ENCODE data around the gene NEDD4.
"Not testable (repeated sequence)": the region's sequence is repeated elsewhere in the genome, so short reads cannot be mapped to it uniquely, and the experiment has no call there.

Gene NEDD4

DNA sequence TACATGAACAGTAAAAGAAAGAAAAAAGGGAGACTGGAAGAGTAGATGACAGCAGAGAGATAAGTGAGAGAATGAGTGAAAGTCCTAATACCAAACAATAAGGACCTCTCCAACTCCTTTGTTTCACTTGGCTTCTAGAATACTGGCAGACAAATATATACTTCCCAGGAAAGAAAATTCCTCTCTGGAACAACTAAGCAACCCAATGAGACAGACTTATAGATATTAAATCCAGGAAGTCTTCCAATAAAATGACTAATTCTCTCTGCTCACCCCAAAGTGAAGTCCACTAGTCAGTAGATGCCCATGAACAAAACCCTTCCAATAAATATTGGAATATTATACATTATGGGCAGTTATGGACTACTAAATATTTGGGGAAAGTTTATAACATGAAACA is 114.2 kb downstream of the NEDD4 start:
- DNase-seq, result no peak

DNA sequence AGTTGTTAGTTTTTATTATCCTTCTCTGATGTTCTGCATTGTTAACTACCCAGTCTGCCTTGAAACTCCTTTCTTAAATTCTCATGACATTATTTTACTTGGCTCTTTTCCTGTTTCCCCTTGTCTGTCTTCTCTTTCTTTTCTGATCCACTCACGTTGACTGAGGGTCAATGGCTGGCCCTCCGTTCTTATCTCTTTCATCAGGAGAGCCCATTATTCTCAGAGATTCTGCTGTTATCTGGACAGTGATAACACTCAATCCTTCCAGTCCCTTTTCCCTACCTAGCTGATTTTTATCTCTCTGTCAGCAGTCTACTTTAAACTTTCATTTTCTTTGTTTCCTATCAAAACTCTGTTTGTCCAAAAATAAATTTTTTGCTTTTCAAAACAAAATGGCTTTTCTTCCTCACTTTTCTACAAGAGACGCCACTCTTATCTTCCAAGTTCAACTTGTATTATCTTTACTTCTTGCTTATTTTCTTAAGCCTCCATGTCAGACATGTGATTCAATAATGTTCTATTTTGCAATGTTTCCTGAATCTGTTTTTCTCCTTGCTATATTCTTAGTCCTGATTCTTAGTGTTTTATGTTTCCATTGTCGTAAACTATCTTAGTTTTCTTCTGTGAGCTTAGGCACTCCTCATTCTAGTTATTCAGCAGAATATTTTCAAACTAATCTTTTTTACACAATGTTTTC is 120.2 kb downstream of the NEDD4 start:
- DNase-seq, result no peak

DNA sequence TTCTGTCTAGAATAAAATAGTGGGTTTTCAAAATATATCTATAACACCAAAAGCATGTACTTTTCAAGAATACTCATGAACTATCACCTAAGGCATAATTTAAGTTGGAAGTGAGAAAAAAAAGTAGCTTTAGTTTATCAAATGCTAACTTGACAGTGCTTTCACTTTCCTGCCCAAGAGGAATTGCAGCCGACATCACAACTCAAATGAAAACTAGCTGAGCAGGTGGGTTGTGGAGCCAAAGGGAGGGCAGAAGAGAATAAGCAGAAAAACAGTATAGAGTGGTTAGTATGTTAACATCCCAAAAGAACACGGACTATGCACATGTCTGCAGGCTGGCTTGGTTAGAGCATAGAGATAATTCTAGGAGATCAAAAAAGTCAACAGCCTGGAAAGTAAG is 120.9 kb downstream of the NEDD4 start:
- DNase-seq, result no peak

DNA sequence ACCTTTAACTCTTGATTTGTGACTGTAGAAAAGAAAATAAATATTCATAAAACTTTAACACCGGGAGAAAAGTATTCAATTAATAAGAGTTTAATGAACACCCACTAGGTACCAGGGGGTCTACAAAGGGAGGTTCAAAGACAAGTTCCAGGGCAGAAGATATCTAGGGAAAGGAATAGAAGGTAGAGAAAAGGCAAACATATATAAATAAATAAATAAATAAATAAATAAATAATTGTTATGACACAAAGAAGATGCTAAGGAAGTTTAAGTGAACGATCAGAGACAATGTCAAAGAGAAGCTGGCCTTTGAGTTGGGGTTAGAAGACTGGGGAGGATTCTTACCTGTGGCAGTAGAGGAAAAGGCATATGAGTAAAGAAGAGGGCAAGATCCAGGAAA is 123.8 kb downstream of the NEDD4 start:
- no peak for DNase-seq

DNA sequence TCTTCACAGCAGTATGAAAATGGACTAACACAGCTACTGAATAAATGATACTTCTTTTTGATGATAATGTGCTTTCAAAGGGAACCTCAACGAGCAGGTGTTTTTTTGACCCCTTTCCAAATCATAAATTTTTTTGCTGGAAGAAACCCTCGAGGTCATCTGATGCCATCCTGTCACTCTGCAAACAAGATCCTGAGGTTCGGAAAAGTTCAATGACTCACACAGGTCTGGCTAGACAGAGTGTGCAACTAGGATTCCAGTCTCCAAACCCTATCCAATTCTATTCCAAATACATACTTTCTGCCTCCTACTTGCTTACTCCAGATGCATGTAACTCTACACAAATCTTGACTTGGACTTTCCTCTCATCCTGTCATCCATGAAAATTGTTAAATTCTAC is 124.7 kb downstream of the NEDD4 start:
- DNase-seq, result no peak

DNA sequence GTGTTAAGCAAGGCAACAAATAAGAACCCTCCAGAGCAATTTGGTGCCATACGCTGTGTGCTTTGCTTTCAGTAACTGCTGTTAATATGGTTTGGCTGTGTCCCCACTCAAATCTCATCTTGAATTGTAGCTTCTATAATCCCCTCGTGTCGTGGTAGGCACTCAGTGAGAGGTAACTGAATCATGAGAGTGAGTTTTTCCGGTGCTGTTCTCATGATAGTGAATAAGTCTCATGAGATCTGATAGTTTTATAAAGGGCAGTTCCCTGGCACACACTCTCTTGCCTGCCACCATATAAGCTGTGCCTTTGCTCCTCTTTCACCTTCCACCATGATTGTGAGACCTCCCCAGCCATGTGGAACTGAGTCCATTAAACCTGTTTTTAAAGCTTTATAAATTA is 125.1 kb downstream of the NEDD4 start:
- not testable (repeated sequence) for DNase-seq

DNA sequence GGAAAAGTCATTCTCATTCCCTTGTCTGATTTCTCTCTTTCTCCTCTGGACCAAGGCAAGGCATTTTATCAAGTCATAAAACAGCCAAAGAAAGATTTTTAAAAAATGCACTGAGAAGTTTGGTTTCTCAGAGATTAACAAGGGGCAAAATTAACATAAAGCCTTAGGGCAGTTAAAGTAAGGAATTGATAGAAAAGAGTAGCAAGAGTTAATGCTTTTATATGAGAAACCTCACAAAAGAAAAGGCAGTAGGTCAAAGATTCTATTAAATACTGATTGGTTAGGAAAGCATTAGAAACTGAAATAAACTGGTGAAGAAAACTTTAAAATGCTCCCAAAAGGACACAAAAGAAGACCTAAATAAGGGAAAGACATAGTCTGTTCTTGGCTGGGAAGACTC is 129.5 kb downstream of the NEDD4 start:
- no peak for DNase-seq

DNA sequence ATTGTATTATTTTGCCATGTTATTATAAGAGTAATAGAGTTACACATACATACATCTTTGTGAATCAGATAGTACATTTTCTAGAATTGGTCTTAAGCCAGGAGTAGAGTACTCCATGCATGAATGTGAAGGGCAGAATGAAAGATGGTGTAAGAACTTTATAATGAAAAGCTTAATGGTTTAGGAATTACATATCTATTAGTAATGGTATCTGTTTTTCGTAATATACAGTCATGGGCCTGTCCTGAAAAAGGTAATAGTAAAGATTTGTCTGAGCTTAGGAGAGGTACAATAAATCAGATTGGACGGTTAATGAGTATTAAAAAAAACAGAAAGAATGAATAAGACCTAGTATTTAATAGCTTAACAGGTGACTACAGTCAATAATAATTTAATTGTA is 132.3 kb downstream of the NEDD4 start:
- no peak for DNase-seq

DNA sequence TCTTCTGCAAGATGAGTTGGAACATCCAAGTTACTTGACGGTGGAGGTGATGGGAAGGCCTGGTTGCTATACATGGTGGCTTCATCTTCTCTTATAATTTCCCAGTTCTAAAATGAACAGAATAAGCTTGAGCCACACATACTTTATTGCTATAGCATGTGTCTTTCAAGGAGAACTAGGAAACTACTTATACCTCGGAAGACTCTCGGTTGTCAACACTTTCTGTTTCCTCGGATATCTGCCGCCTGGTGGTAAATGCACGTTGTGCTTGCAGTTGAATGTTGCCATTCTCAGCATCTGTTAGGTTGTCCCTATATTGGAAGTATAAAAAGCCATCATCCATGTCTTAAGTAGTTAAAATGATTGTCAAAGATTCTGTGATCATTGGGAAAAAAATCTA is 132.9 kb downstream of the NEDD4 start:
- DNase-seq, result no peak

DNA sequence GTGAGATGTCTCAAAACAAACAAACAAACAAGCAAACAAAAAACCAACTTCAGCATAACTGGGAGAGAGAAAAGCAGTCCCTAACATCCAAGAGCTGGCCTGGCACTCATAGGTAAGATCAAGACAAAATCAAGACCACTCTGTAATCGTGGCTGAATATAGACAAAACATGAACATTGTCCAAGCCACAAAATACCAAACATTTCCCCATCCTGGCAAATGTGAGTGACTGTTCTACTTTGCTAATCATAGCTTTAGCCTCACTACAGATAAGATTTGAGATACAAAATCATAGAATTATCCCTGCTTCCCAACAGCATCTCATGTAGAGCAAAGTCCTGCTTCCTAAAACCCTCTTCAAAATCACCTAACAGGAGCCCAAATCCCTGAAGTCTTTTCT is 133.7 kb downstream of the NEDD4 start:
- DNase-seq, result no peak

DNA sequence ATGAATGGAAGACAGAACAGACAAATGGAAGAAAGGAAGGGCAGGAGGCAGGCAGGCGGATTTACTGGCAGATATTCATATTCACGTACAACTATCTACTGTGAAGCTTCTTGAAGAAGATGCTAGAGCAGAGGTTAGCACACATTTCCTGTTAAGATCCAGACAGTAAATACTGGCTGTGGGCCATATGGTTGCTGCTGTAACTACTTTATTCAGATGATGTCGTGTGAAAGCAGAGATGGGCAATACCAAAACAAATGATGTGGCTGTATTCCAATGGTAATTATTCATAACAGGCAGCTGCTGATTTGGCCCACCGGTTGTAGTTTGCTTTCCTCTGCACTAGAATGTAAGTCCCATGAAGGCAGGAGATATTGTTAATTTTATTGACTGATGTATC is 134.8 kb downstream of the NEDD4 start:
- DNase-seq, result no peak

DNA sequence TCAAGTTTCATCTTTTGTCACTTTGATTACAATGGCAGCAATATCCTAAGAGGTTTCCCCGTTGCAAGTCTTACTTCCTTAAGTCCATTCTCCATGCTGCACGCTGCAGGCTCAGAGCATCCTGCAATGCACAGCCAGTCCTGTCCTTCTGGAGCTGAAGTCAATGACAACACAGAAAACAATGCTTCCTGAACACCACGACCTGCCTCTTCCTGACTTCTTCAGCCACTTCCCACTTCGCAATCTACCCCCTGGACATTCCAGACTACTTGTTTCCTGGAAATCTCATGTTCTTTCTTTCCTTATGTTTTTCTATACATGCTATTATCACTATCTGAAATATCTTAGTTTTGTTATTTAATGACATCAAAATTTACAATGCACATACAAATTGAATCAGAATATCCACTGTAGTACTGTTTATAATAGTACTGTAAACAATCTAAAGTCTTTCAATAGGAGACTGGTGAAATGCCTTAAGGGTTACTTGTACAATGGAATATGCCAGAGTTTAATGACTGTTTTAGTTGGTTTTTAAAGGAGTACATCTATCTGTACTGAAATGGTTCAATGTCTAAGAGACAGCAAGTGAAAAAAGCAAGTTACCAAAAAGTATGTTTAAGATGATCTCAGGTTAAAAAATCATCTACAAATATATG is 136.8 kb downstream of the NEDD4 start:
- no peak for DNase-seq

DNA sequence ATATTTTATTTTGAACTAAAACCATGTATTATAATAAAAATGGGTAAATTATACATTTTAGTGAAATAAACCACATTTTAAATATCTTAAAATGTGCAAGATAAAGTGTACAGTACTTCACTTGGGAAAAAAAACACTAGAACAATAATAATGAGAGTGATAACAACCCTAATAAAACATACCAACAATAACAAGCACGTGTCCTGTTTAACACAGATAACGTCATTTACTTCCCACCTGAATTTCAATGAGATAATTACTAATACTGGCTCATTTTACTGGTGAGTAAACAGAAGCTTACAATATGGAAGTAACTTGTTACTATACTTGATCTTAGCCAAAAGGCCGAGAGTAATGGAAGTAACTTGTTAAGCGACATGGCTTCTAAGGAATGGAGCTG is 140.3 kb downstream of the NEDD4 start:
- no peak for DNase-seq

DNA sequence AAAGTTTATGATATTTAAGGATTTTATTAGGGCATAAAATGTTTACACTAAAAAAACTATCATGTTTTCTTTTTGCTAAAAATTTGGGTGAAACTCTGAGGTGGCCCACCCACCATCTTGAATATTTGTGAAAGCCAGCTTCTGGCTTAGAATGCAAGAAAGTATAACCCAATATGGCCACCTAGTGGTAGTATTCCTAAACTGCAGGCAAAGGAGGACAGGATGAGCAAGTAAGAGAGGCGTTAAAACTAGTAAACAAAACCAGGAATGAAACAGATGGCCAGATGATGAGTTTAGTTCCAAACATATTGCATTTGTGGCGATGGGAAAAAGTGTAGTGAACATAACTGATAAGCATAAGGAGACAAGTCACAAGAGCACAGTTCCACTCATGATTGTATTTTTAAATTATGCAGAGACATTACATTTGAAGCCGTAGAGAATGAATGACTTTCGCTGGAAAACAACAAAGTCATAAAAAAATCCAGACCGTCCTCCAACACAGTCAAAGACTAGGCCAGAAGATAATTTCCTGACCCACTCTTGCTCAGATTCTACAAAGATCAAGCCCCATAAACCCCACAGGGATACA is 147.2 kb downstream of the NEDD4 start:
- peak; percentile 36 for DNase-seq

DNA sequence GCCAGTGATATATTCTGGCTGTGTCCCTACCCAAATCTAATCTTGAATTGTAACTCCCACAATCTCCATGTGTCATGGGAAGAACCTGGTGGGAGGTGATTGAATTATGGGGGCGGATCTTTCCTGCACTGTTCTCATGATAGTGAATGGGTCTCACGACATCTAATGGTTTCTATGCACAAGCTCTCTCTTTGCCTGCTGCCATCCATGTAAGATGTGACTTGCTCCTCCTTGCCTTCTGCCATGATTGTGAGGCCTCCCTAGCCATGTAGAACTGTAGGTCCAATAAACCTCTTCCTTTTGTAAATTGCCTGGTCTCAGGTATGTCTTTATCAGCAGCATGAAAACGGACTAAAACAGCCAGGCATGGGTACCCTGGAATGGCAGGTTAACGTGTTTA is 150.5 kb downstream of the NEDD4 start:
- DNase-seq, result not testable (repeated sequence)

DNA sequence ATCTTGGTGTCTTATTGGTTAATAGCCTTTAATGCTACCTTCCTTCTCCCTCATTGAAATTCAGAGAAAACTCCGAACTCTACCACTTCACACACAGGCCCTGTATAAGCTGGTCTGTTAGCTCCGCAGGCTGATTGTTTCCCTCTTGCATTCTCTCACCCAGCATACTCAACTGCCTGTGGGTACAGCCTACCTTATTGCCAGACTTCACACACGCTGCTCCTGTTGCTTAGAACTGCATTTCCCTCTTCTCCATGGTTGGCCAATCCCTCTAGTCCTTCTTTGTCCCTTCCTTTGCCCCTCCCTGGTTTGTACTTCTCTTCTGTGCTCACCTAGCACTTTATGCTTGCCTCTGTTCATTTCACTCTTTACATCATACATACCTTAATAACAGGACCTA is 157.5 kb downstream of the NEDD4 start:
- no peak for DNase-seq

DNA sequence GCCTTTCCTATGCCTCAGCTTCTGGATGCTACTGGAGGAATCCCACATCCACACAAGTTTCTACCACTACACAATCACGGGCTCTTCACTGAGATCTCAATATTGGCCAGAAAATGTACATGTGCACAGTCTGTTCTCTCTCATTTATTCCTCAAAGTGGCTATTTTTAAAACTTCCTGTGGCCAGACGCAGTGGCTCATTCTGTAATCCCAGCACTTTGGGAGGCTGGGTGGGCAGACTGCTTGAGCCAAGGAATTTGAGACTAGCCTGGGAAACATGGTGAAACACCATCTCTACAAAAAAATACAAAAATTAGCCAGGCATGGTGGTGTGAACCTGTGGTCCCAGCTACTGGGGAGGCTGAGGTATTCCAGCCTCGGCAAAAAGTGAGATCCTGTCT is 159.1 kb downstream of the NEDD4 start:
- no peak for DNase-seq

DNA sequence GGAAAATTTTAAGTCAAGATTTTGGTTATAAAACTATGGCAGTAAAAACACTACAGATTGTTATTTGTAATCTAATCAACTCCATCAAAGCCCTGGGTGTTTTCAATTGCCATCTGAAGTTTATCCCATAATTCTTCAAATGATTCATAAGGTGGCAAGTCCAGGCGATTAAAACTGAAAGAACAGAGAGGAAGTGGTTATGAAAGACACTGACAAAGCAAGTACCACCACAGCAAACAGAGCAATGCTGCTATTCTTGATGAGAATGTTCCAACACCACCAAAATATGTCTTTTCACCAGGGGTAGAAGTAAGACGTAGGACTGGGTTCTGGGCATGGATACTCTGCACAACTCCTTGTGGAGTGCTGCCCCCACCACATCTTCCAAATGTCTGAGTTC is 163.6 kb downstream of the NEDD4 start:
- DNase-seq, result peak; percentile 3

DNA sequence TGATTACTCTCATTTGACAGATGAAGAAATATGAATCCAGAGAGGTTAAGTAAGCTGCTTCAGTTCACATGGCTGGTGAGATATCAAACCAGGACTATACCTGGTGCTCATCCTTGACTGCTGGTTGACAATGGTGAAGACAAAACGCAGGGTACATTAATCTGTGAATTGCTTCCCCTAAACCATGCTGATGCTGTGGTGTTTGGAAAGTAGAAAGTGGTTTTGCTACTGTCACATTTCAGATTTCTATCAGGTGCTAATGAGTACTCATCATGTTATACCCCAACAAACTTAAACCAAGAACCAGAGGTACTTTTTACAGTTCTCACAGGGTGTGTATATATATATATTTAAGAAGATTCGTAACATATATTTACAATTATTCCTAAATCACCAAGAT is 165.5 kb downstream of the NEDD4 start:
- DNase-seq, result no peak

DNA sequence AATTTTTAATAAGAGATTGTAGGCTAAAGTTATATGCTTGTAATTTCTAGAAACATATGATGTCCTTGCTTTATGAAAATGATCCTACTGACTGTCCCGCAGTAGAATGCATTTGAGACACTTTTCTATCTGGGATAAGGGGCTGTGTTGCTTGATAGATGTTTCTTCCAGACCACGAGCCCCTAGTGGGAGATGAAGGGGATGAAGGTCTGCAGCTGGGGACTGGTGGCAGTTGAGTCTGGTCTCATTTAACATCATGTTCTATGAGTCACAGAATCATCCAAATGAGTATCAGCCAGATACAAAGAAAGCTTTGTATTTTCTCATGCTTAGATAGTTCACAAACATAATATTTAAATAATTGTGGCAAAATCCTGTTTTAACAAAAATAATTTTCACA is 166.2 kb downstream of the NEDD4 start:
- no peak for DNase-seq

DNA sequence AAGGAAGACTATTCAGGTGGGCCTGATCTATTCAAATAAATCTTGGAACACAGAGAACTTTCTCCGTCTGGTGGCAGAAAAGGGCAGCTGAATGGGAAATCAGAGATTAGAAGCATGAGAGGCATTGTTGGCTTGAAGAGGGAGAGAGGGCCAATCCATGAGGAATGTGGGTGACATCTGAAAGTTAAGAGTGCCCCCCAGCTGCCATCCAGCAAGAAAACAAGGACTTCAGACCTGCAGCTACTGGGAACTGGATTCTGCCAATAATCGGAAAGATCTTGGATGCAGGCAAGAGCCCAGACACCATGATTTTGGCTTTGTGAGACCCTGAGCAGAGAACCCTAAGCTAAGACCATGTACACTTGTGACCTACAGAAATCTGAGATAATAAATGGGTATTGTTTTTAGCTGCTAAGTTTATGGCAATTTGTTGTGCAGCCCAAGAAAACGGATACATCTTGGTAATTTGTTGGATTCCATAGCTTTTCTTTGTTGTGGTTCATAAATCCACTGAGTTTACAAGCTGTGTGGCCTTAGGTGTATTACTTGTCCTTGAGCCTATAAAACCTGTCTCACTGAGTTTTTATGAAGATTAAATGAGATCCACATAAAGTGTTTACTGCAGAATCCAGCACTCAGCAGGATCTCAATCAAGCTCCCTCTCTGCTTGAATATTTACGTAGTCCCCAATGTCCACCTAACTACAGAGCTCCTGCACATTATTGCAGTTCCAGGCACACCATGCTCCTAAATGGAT is 168.4 kb downstream of the NEDD4 start:
- no peak for DNase-seq

DNA sequence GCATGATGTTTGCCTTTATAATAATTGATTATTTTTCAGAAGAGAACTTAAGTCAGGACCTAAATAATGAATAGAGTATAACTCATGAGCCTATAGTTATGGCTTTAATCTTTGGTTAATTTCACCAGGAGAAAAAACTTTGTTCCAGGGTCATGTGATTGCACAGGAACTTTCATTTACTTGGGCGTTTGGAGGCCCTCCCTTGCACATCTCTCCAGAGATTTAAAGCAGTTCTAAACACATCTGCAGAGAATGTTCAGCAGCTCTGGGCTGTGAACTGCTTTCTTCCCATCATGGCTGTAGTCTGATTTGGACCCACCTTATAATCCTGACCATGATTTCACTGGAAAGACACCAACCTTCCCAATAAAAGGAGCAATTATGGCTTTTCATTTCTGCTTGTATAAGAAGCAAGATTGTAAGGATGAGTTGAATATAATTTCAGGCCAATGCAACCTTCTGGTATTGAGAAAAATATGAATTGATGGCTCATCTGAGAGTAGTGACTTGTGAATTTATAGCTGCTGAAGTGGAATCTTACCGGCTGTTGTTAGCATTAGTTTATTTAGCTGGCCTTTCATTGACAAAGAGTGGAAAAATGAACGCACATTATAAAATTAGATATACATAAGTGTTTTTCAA is 169.6 kb downstream of the NEDD4 start:
- no peak for DNase-seq

DNA sequence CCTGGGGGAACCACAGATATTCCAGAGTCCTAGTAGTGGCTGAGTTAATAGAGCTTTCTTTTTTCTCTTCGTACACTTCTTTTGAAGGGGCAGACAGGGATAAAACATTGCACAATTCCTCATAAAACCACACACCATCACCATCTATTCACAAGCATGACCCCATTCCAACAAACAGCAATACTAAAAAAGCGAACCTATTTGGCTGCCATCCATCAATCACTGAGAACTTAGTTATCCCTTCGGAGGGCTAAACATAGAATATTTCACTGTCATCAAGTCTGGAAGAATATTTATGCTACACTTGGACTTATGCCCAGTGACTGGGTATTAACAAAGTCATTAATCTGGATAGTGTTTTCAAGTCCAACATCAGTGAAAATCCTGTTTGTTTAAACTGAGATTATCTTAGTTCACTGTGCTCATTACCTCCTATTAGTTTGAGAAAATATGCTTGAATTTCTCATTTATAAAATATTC is 170.2 kb downstream of the NEDD4 start:
- DNase-seq, result no peak
